Activated B cell treated with CpG ODN at 0.5 μM for 24 hours (primary cell): ENCODE results near the gene ADAMTS17. TPM values are rescaled to one million over a fixed set of nuclear protein-coding genes. Genes with fewer than 3 reads are reported as not detected.

Experiments
- ATAC-seq: fragments of 200-7000 bp; cut with Tn5 transposase; one replicate; pipeline ENCODE4 v1.10.0; 2021; ENCODE audit warnings: low read depth, mild to moderate bottlenecking, moderate library complexity
- CTCF ChIA-PET: fragments of 350-600 bp; sonication (Branson Sonifier 250); formaldehyde crosslinking; loops from one replicate; lab custom pipeline; 2021; ENCODE audit warnings: antibody characterized with exemption; lab: Charles Lee
- POLR2A ChIA-PET: fragments of 350-600 bp; sonication (Branson Sonifier 250); formaldehyde crosslinking; loops from one replicate; lab custom pipeline; 2021; ENCODE audit warnings: antibody characterized with exemption; lab: Charles Lee
- DNase-seq: peaks from one replicate; pipeline ENCODE4 v3.0.0; 2022
- H3K27ac Mint-ChIP-seq: one replicate; pipeline ENCODE4 v1.8.0; 2020; ENCODE audit warnings: mixed read lengths
- H3K27me3 Mint-ChIP-seq: one replicate; pipeline ENCODE4 v1.8.0; 2021; ENCODE audit warnings: mixed read lengths
- H3K36me3 Mint-ChIP-seq: one replicate; pipeline ENCODE4 v1.8.0; 2021; ENCODE audit warnings: low read depth, mixed read lengths
- H3K4me1 Mint-ChIP-seq: one replicate; pipeline ENCODE4 v1.8.0; 2021; ENCODE audit warnings: mixed read lengths
- H3K4me3 Mint-ChIP-seq: one replicate; pipeline ENCODE4 v1.8.0; 2020; ENCODE audit warnings: mild to moderate bottlenecking, mixed read lengths
- H3K9me3 Mint-ChIP-seq: one replicate; pipeline ENCODE4 v1.8.0; 2020; ENCODE audit warnings: mixed read lengths
- intact Hi-C: fragments of 100-400 bp; cut with micrococcal nuclease; formaldehyde crosslinking; loops from one replicate; pipeline ENCODE4 v1.15.1; 2024
- total RNA-seq: library from RNA; stranded (reverse); gene quantifications from 2 replicates; pipeline ENCODE4 v1.2.3, GENCODE V29; 2022
- TF ChIP-seq, protein P1 (sequence below): fragments of 200-600 bp; IDR thresholded peaks from one replicate; pipeline ENCODE4 v1.8.0; 2022; ENCODE audit warnings: antibody characterized with exemption, mild to moderate bottlenecking

ADAMTS17 gene
- total RNA-seq, 1 donor from 2014 or later, result 1.6 TPM

DNA sequence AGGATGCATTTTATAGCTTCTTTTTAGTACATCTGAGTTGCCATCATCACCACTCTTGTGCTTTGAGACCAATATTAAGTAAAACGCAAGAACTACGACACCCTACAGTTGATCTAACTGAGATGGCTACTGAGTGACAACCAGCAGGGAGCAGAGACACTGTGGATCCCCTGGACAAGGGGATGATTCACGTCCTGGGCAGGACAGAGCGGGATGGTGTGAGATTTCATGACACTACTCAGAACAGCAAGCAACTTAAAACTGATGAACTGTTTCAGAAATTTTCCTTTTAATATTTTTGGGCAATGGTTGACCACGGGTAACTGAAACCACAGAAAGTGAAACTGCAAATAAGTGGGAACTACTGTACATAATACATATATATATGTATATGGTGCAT lies 299.2 kb downstream of the ADAMTS17 start:
- TF ChIP-seq, protein P1, sequence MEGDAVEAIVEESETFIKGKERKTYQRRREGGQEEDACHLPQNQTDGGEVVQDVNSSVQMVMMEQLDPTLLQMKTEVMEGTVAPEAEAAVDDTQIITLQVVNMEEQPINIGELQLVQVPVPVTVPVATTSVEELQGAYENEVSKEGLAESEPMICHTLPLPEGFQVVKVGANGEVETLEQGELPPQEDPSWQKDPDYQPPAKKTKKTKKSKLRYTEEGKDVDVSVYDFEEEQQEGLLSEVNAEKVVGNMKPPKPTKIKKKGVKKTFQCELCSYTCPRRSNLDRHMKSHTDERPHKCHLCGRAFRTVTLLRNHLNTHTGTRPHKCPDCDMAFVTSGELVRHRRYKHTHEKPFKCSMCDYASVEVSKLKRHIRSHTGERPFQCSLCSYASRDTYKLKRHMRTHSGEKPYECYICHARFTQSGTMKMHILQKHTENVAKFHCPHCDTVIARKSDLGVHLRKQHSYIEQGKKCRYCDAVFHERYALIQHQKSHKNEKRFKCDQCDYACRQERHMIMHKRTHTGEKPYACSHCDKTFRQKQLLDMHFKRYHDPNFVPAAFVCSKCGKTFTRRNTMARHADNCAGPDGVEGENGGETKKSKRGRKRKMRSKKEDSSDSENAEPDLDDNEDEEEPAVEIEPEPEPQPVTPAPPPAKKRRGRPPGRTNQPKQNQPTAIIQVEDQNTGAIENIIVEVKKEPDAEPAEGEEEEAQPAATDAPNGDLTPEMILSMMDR, result no peak
- no peak for DNase-seq
- ATAC-seq, result no peak
- Mint-ChIP-seq H3K36me3 (no peaks in the 10 kb centered on the region), H3K4me1 (no peaks in the 10 kb centered on the region), H3K4me3 (no peak overlapping the region), H3K27ac (no peak overlapping the region), H3K9me3 (no peaks in the 10 kb centered on the region), H3K27me3 (peaks cover 2% of the 10 kb centered on the region)
- CTCF ChIA-PET, result no interaction called here
- intact Hi-C loops, result no loop called here
- POLR2A ChIA-PET, result no interaction called here

- H3K36me3 Mint-ChIP-seq, result no peaks in the 10 kb centered on the region
- TF ChIP-seq, protein P1, result no peak
- H3K4me3 Mint-ChIP-seq, result no peak overlapping the region
- no peak for ATAC-seq
- H3K4me1 Mint-ChIP-seq, result no peaks in the 10 kb centered on the region
- H3K9me3 Mint-ChIP-seq, result no peaks in the 10 kb centered on the region
- H3K27me3 Mint-ChIP-seq, result peaks cover 2% of the 10 kb centered on the region
- POLR2A ChIA-PET, result no interaction called here
- DNase-seq, result no peak
- no peak overlapping the region for H3K27ac Mint-ChIP-seq
- CTCF ChIA-PET, result no interaction called here
- intact Hi-C loops, result no loop called here
Observed at GRCh38 chr15:100041127-100041828, 300.5 kb downstream of the ADAMTS17 start.

- no peaks in the 10 kb centered on the region for H3K9me3 Mint-ChIP-seq
- H3K27ac Mint-ChIP-seq, result no peak overlapping the region
- ChIA-PET CTCF (no interaction called here), POLR2A (no interaction called here)
- H3K27me3 Mint-ChIP-seq, result peaks cover 2% of the 10 kb centered on the region
- H3K4me3 Mint-ChIP-seq, result no peak overlapping the region
- TF ChIP-seq, protein P1, result no peak
- ATAC-seq (no peak), DNase-seq (no peak)
- H3K36me3 Mint-ChIP-seq, result no peaks in the 10 kb centered on the region
- H3K4me1 Mint-ChIP-seq, result no peaks in the 10 kb centered on the region
- intact Hi-C loops, result no loop called here
Observed at GRCh38 chr15:100039994-100040393, 301.8 kb downstream of the ADAMTS17 start.

GRCh38 chr15:100038736-100039135 lies 303.0 kb downstream of the ADAMTS17 start:
- Mint-ChIP-seq H3K27ac (no peak overlapping the region), H3K27me3 (peaks cover 2% of the 10 kb centered on the region), H3K9me3 (no peaks in the 10 kb centered on the region), H3K36me3 (no peaks in the 10 kb centered on the region), H3K4me3 (no peak overlapping the region), H3K4me1 (no peaks in the 10 kb centered on the region)
- ATAC-seq (no peak), DNase-seq (no peak)
- ChIA-PET CTCF (no interaction called here), POLR2A (no interaction called here)
- intact Hi-C loops, result no loop called here
- TF ChIP-seq, protein P1, result no peak

DNA sequence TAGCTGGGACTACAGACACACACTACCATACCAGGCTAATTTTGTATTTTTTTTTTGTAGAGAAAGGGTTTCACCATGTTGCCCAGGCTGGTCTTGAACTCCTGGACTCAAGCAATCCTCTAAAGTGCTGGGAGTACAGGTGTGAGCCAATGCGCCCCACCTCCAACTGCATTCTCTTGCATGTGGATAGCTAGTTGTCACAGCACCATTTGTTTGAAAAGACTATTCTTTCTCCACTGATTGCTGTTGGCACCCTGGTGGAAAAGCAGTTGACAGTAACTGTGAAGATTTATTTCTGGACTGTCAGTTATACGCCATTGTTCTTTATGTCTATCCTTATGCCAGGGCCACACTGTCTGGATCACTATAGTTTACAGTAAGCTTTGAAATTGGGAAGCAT lies 303.9 kb downstream of the ADAMTS17 start:
- ChIA-PET POLR2A (no interaction called here), CTCF (no interaction called here)
- TF ChIP-seq, protein P1, result no peak
- no peak for DNase-seq
- no peak for ATAC-seq
- no peak overlapping the region for H3K4me3 Mint-ChIP-seq
- no peaks in the 10 kb centered on the region for H3K4me1 Mint-ChIP-seq
- intact Hi-C loops, result no loop called here
- H3K27ac Mint-ChIP-seq, result no peak overlapping the region
- no peaks in the 10 kb centered on the region for H3K9me3 Mint-ChIP-seq
- H3K36me3 Mint-ChIP-seq, result no peaks in the 10 kb centered on the region
- H3K27me3 Mint-ChIP-seq, result peaks cover 2% of the 10 kb centered on the region
